ENCODE results near the gene CEP76.

- no peak for TF ChIP-seq PATZ1 (CRISPR knock-in tag; IDR thresholded peaks at IDR 0.05; ENCODE audit: borderline replicate concordance)
- no peak for TF ChIP-seq CREB5 (CRISPR knock-in tag; IDR thresholded peaks at IDR 0.05; ENCODE audit: low read depth)
- no peak for TF ChIP-seq ISL1 (CRISPR knock-in tag; IDR thresholded peaks at IDR 0.05)
- TF ChIP-seq ZNF70 (CRISPR knock-in tag; IDR thresholded peaks at IDR 0.05): no peak
- TF ChIP-seq SNAI2 (CRISPR knock-in tag; IDR thresholded peaks at IDR 0.05): no peak
- no peak for TF ChIP-seq GLIS3 (CRISPR knock-in tag; IDR thresholded peaks at IDR 0.05)
- TF ChIP-seq TCF4 (CRISPR knock-in tag; IDR thresholded peaks at IDR 0.05; ENCODE audit: borderline replicate concordance): no peak
- no peak for TF ChIP-seq OSR1 (CRISPR knock-in tag; IDR thresholded peaks at IDR 0.05)
- no peak for TF ChIP-seq BACH2 (CRISPR knock-in tag; IDR thresholded peaks at IDR 0.05; ENCODE audit: borderline replicate concordance)
- TF ChIP-seq POU6F1 (CRISPR knock-in tag; IDR thresholded peaks at IDR 0.05; ENCODE audit: borderline replicate concordance, low read depth): no peak
- TF ChIP-seq ZNF565 (CRISPR knock-in tag; conservative IDR thresholded peaks at IDR 0.05; ENCODE audit: low read depth): no peak
- no peak for TF ChIP-seq CSDC2 (CRISPR knock-in tag; IDR thresholded peaks at IDR 0.05)
Observed at GRCh38 chr18:12694032-12694431, 8.5 kb downstream of the CEP76 start.

All from SK-N-SH treated with all-trans-retinoic acid at 6 μM for 48 hours (cell line).